Coronary artery (tissue), 2 donors: Measurements from ENCODE around the gene THADA.

Experiments used
- DNase-seq: peaks from one replicate; pipeline ENCODE4 v3.0.0-alpha.2; 2017; ENCODE audit warnings: low spot score
- H3K27ac ChIP-seq, 2 donors: fragments of 200-600 bp; sonication (generic); one replicate each; pipeline ENCODE4 v1.5.1; 2016 to 2019
- H3K4me3 ChIP-seq: fragments of 200-600 bp; sonication (generic); 2 replicates; pipeline ENCODE4 v1.5.1; 2016; ENCODE audit warnings: mild to moderate bottlenecking, moderate library complexity
- TF ChIP-seq, protein P1 (sequence below): fragments of 200-600 bp; sonication (generic); IDR thresholded peaks from one replicate; pipeline ENCODE4 v1.5.1; 2019; ENCODE audit warnings: antibody characterized with exemption

THADA gene

DNA sequence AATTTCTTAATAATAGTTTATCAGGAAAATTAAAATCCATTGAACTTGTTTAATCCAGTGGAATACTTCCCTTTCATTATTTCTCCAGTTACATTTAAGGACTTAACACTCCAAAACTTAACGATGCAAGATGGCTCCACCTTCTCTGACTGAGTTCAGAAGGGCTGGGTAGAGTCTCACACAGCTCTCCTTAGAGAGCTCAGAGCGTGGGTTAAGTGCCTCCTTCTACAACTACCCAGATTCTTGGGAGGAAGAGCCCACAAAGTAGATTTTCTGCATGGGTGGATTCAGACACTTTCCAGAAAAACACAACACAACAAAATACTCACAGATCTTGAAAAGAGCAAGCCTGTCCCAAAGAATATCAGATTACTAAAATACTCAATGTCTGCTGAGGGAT is 130.6 kb downstream of the THADA start:
- H3K4me3 ChIP-seq, result no peak overlapping the region
- H3K27ac ChIP-seq, result peak overlapping the region; percentile 10 to 83
- no peak for DNase-seq
- TF ChIP-seq, protein P1, sequence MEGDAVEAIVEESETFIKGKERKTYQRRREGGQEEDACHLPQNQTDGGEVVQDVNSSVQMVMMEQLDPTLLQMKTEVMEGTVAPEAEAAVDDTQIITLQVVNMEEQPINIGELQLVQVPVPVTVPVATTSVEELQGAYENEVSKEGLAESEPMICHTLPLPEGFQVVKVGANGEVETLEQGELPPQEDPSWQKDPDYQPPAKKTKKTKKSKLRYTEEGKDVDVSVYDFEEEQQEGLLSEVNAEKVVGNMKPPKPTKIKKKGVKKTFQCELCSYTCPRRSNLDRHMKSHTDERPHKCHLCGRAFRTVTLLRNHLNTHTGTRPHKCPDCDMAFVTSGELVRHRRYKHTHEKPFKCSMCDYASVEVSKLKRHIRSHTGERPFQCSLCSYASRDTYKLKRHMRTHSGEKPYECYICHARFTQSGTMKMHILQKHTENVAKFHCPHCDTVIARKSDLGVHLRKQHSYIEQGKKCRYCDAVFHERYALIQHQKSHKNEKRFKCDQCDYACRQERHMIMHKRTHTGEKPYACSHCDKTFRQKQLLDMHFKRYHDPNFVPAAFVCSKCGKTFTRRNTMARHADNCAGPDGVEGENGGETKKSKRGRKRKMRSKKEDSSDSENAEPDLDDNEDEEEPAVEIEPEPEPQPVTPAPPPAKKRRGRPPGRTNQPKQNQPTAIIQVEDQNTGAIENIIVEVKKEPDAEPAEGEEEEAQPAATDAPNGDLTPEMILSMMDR, result no peak

DNA sequence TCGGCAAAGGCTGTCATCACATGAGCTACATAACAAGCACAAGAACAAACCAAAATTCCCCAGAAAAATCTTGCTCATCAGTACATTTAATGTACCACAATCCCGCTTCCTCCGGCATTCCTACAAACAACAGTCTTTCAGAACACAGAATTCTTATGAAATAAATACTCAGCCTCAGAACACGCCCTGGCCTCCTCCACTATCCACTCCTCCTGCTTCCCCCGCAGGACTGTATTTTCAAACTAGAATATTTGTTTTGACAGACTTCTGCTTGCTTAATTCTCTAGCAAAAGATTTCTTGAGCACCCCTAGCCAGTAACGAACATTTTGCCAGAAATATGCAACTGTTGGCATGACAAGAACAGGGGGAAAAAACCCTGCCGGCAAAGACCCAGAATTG is 131.2 kb downstream of the THADA start:
- TF ChIP-seq, protein P1, result no peak
- DNase-seq, result no peak
- H3K27ac ChIP-seq, result peak overlapping the region; percentile 10 to 83

DNA sequence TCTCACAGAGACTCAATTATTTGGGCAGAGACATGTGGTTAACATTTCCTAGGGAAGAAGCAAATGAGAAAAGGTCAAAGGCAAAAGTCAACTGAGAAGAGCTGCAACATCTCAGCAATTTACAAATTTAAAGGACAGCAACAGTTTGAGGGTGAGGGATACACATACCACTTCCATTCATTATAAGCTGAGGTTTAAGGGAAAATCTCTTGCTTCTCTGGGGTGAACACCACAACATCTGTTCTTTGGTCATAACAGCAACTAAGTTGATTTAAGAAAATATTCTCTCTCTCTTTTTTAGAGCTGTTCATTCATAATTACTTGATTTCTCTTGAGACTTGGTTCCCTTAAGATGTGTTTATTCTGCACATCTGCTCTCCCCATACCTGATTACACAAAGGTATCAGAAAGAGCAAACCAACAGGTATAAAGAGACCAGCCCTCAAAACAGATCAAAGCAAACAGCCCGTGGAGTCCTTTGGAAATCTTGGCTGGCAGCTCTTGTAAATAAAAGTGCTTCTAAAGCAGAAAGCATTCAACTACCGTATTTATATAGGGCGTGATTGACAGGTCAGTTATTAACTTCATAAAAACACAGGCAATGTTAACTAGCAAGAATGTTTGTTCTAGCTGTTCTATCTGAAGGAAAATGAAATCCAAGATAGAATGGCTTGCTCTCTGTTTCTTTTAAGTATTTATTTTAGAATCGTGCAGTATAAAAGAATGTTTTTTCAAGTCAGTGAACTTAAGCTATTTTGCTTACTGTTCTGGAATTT is 132.8 kb downstream of the THADA start:
- H3K4me3 ChIP-seq, result no peak overlapping the region
- H3K27ac ChIP-seq, result peak overlapping the region; percentile 64 to 76
- TF ChIP-seq, protein P1, result no peak
- no peak for DNase-seq

More for the DNA sequence above, 131.2 kb downstream of the THADA start:
- peak overlapping the region; percentile 27 for H3K4me3 ChIP-seq

DNA sequence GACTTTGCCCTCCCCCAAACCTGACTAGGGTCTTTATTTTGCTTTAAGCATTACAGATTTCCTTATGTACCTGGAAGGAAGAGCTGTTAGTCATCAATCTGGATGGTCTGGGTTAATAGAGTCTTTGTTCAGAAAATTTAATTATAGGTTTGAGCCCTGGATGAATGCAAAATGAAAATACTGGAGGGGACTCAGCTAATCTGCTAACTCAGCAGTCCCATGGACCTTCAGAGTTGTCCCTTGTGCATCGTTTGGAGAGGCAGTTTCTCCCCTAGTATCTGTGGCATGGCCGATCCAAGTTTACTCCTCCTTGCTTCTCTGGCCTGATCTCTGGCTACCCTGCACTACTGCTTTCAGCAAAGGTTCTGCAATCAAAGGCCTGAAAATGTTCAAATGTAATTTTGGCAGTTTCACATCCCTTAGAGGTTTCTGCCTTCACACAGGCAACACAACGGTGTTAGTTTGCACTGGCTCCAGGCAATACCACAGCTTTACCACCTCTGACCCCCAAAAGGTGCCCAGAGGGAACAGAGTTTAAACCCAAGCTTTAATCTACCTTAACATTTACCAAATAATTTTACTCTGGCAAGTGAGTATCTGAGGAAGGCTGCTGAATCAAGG is 134.3 kb downstream of the THADA start:
- H3K27ac ChIP-seq, result peak overlapping the region; percentile 41 to 78
- DNase-seq, result no peak

DNA sequence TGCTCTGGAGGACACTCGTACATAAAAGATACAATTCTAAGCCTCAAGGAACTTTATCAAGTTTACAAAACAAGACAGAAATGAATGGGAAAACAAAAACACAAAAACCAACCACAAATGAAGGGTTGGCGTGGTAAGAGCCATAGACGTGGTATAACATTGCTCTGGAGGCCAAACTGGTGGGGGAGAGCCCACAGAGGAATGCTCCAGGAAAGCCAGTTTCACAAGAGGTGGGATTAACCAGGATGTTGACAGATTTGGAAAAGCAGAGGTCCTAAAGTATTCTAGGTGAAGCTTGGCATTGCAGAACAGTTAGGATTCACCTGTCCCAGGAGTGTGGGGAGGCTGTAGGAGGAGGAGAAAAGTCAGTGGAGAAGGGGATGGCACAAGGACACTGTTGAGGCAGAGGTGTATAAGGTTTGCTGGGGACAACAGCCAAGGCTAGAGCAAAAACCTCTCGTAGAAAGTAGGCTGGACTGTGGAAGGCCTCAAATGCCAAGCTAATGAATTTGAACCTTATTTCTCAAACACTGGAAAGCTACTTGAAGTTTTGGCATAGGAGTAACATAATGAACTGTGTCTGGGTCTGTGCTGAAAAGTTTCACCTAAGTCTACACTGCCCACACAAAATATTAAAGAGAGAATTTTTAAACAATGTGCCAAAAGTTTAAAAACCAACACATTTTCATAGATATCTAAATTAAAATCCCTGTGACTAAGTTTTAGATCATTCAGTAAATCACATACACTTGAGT is 135.1 kb downstream of the THADA start:
- Histone ChIP-seq H3K27ac (peak overlapping the region; percentile 41 to 78), H3K4me3 (no peak overlapping the region)
- TF ChIP-seq, protein P1, result no peak
- DNase-seq, result no peak

More for the DNA sequence above, 134.3 kb downstream of the THADA start:
- H3K4me3 ChIP-seq, result no peak overlapping the region
- TF ChIP-seq, protein P1, result no peak

DNA sequence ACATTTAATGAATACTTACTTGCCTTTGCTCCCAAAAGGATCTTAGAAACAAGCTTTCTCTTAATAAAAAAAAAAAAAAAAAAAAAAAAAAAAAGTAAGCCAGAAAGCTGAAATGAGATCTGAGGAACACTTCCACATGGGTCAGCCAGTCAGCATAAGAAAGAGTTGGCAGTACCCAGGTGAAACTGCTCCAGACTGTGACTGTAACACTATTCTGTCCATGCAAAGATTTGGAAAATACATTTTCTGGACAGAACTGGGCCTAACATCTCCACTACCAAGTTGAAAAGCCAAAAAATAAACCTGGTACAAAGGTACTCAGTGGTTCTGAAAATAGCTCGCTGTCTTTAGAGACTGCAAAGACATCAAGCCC is 135.7 kb downstream of the THADA start:
- TF ChIP-seq, protein P1, result no peak
- DNase-seq, result no peak
- Histone ChIP-seq H3K4me3 (no peak overlapping the region), H3K27ac (peak overlapping the region; percentile 44 to 78)
